T-cell (primary cell): ENCODE data around the gene SPATA31D3. TPM values are rescaled to one million over a fixed set of nuclear protein-coding genes. Genes with fewer than 3 reads are reported as not detected.

Source experiments
- ATAC-seq, 4 experiments: fragments of 200-7000 bp in 3 of 4; fragments of 150-1000 bp in 1 of 4; cut with Tn5 transposase; replicated peaks in 1 of 4; 1 replicate in 3 of 4; 2 replicates in 1 of 4; pipeline ENCODE4 v1.10.0; 2021; ENCODE audit warnings: moderate library complexity in 3 of 4, mild to moderate bottlenecking in 2 of 4, moderate number of reproducible peaks in 1 of 4
- CTCF ChIA-PET, 2 donors: fragments of 300-600 bp; sonication (Branson Sonifier 250); formaldehyde crosslinking; loops; one replicate each; lab custom pipeline; 2022; ENCODE audit warnings: antibody characterized with exemption in 2 of 2; lab: Charles Lee
- POLR2A ChIA-PET, 2 donors: fragments of 300-600 bp; sonication (Branson Sonifier 250); formaldehyde crosslinking; loops; one replicate each; lab custom pipeline; 2022; ENCODE audit warnings: antibody characterized with exemption in 2 of 2; lab: Charles Lee
- DNase-seq, 35 experiments: peaks; one replicate each; pipeline versions ENCODE4 v3.0.0 to v3.0.0-alpha.2; 2013 to 2023
- H3K27ac ChIP-seq: one replicate; pipeline ENCODE4 v1.5.1; 2013; ENCODE audit warnings: low read length
- H3K27me3 ChIP-seq, 2 experiments: replicated peaks in 1 of 2; 1 replicate in 1 of 2; 2 replicates in 1 of 2; pipeline versions ENCODE4 v1.6.1 to v1.7.0; 2013; ENCODE audit warnings: low read length in 1 of 2, mixed read lengths in 1 of 2; ENCODE audit not compliant: control insufficient read depth in 2 of 2, insufficient read depth in 2 of 2; ENCODE audit errors: extremely low read depth in 1 of 2
- H3K36me3 ChIP-seq, 2 donors: 1 replicate in 1 of 2; 2 replicates in 1 of 2; pipeline versions ENCODE4 v1.6.1 to v1.7.0; 2013; ENCODE audit warnings: low read length in 1 of 2; ENCODE audit not compliant: control insufficient read depth in 2 of 2, insufficient read depth in 1 of 2; ENCODE audit errors: extremely low read depth in 1 of 2
- H3K4me1 ChIP-seq, 2 experiments: 1 replicate in 1 of 2; 2 replicates in 1 of 2; pipeline versions ENCODE4 v1.6.1 to v1.7.0; 2013; ENCODE audit warnings: low read length in 2 of 2, mixed read lengths in 1 of 2; ENCODE audit not compliant: insufficient read depth in 2 of 2, control insufficient read depth in 1 of 2; ENCODE audit errors: extremely low read depth in 1 of 2
- H3K4me3 ChIP-seq, 2 donors: 1 replicate in 1 of 2; 2 replicates in 1 of 2; pipeline versions ENCODE4 v1.5.1 to v1.7.0; 2013; ENCODE audit warnings: mild to moderate bottlenecking in 2 of 2, low read length in 1 of 2, moderate library complexity in 1 of 2; ENCODE audit not compliant: control insufficient read depth in 1 of 2; ENCODE audit errors: extremely low read depth in 1 of 2
- H3K9me3 ChIP-seq: 2 replicates; pipeline ENCODE4 v1.7.0; 2013
- H3K27ac Mint-ChIP-seq, 2 donors: one replicate each; pipeline ENCODE4 v1.8.0; 2020 to 2021; ENCODE audit warnings: mild to moderate bottlenecking in 2 of 2, mixed read lengths in 2 of 2
- H3K27me3 Mint-ChIP-seq, 2 donors: one replicate each; pipeline ENCODE4 v1.8.0; 2021 to 2022; ENCODE audit warnings: mixed read lengths in 2 of 2
- H3K36me3 Mint-ChIP-seq: one replicate; pipeline ENCODE4 v1.8.0; 2021; ENCODE audit warnings: mixed read lengths
- H3K4me1 Mint-ChIP-seq, 3 donors: one replicate each; pipeline ENCODE4 v1.8.0; 2020 to 2022; ENCODE audit warnings: mixed read lengths in 3 of 3, mild to moderate bottlenecking in 1 of 3
- H3K4me3 Mint-ChIP-seq, 3 donors: one replicate each; pipeline ENCODE4 v1.8.0; 2020 to 2022; ENCODE audit warnings: mild to moderate bottlenecking in 3 of 3, mixed read lengths in 3 of 3, moderate library complexity in 3 of 3
- H3K9me3 Mint-ChIP-seq, 3 donors: one replicate each; pipeline ENCODE4 v1.8.0; 2020 to 2022; ENCODE audit warnings: mixed read lengths in 3 of 3
- WGBS: methylation state at CpG from one replicate; pipeline ENCODE4 v1.1.5; 2013; ENCODE audit warnings: missing lambda C conversion rate; ENCODE audit not compliant: insufficient coverage; 5-methylcytosine and 5-hydroxymethylcytosine counted together
- total RNA-seq, 35 experiments: library from RNA in 6 of 35; stranded (reverse) in 6 of 35; fragments of 120-200 nt in 1 of 35; gene quantifications; one replicate each; pipeline versions ENCODE4 v1.2.1 to v1.2.4 and lab custom pipeline; 2013 to 2026

The SPATA31D3 gene
- total RNA-seq, 5 donors from 2014 or later (not counting 1 experiment from before 2014, with no cell fraction given) = not detected

- no peak overlapping the region for H3K4me3 Mint-ChIP-seq
- Histone ChIP-seq H3K9me3 (no peaks in the 10 kb centered on the region), H3K4me3 (no peak overlapping the region), H3K4me1 (no peaks in the 10 kb centered on the region), H3K27ac (no peak overlapping the region), H3K27me3 (no peaks in the 10 kb centered on the region), H3K36me3 (no peaks in the 10 kb centered on the region)
- H3K27ac Mint-ChIP-seq = no peak overlapping the region
- H3K36me3 Mint-ChIP-seq = no peaks in the 10 kb centered on the region
- DNase-seq (no peak), ATAC-seq (no peak)
- POLR2A ChIA-PET = no interaction called here
- CTCF ChIA-PET = no interaction called here
- no peaks in the 10 kb centered on the region for H3K4me1 Mint-ChIP-seq
- peaks cover 0 to 6% of the 10 kb centered on the region in 2 donors for H3K27me3 Mint-ChIP-seq
- H3K9me3 Mint-ChIP-seq = peaks cover 3 to 12% (median 7%) of the 10 kb centered on the region in 3 donors
Observed at GRCh38 chr9:81969971-81970370, 26.7 kb downstream of the SPATA31D3 start.

GRCh38 chr9:81971727-81972126 lies 28.4 kb downstream of the SPATA31D3 start:
- H3K27me3 Mint-ChIP-seq = peaks cover 0 to 6% of the 10 kb centered on the region in 2 donors
- ATAC-seq (no peak), DNase-seq (no peak)
- POLR2A ChIA-PET = no interaction called here
- Histone ChIP-seq H3K36me3 (no peaks in the 10 kb centered on the region), H3K4me3 (no peak overlapping the region), H3K27ac (no peak overlapping the region), H3K4me1 (no peaks in the 10 kb centered on the region), H3K27me3 (no peaks in the 10 kb centered on the region), H3K9me3 (no peaks in the 10 kb centered on the region)
- no peaks in the 10 kb centered on the region for H3K36me3 Mint-ChIP-seq
- no peak overlapping the region for H3K4me3 Mint-ChIP-seq
- H3K27ac Mint-ChIP-seq = no peak overlapping the region
- peaks cover 3 to 12% (median 11%) of the 10 kb centered on the region in 3 donors for H3K9me3 Mint-ChIP-seq
- no peaks in the 10 kb centered on the region for H3K4me1 Mint-ChIP-seq
- CTCF ChIA-PET = no interaction called here

- Mint-ChIP-seq H3K9me3 (peaks cover 3 to 11% (median 11%) of the 10 kb centered on the region in 3 donors), H3K4me3 (no peak overlapping the region), H3K36me3 (no peaks in the 10 kb centered on the region), H3K4me1 (no peaks in the 10 kb centered on the region), H3K27me3 (no peaks in the 10 kb centered on the region), H3K27ac (no peak overlapping the region)
- DNase-seq = no peak
- Histone ChIP-seq H3K4me3 (no peak overlapping the region), H3K27ac (no peak overlapping the region), H3K4me1 (no peaks in the 10 kb centered on the region), H3K9me3 (no peaks in the 10 kb centered on the region), H3K27me3 (no peaks in the 10 kb centered on the region), H3K36me3 (no peaks in the 10 kb centered on the region)
- no CpG with 5 or more reads among the region's 5 CpGs for WGBS
- ChIA-PET POLR2A (no interaction called here), CTCF (no interaction called here)
- no peak for ATAC-seq
Observed at GRCh38 chr9:81974764-81975163, 31.5 kb downstream of the SPATA31D3 start.

GRCh38 chr9:81976351-81976750 lies 33.1 kb downstream of the SPATA31D3 start:
- Mint-ChIP-seq H3K27ac (no peak overlapping the region), H3K36me3 (no peaks in the 10 kb centered on the region), H3K27me3 (no peaks in the 10 kb centered on the region), H3K9me3 (peaks cover 3 to 15% (median 11%) of the 10 kb centered on the region in 3 donors), H3K4me1 (no peaks in the 10 kb centered on the region), H3K4me3 (no peak overlapping the region)
- Histone ChIP-seq H3K27me3 (no peaks in the 10 kb centered on the region), H3K36me3 (no peaks in the 10 kb centered on the region), H3K4me1 (no peaks in the 10 kb centered on the region), H3K9me3 (no peaks in the 10 kb centered on the region), H3K27ac (no peak overlapping the region), H3K4me3 (no peak overlapping the region)
- CTCF ChIA-PET = no interaction called here
- ATAC-seq (no peak), DNase-seq (no peak)
- WGBS = 90% methylated on average over 8 of the region's 11 CpGs
- POLR2A ChIA-PET = no interaction called here

GRCh38 chr9:81979196-81979595 lies 35.9 kb downstream of the SPATA31D3 start:
- DNase-seq (no peak), ATAC-seq (no peak)
- Histone ChIP-seq H3K27ac (no peak overlapping the region), H3K9me3 (no peaks in the 10 kb centered on the region), H3K36me3 (no peaks in the 10 kb centered on the region), H3K27me3 (no peaks in the 10 kb centered on the region), H3K4me1 (no peaks in the 10 kb centered on the region), H3K4me3 (no peak overlapping the region)
- Mint-ChIP-seq H3K27ac (no peak overlapping the region), H3K36me3 (no peaks in the 10 kb centered on the region), H3K27me3 (no peaks in the 10 kb centered on the region), H3K9me3 (peaks cover 3 to 15% (median 11%) of the 10 kb centered on the region in 3 donors), H3K4me3 (no peak overlapping the region), H3K4me1 (no peaks in the 10 kb centered on the region)
- ChIA-PET CTCF (no interaction called here), POLR2A (no interaction called here)
- 100% methylated on average over 1 of the region's 2 CpGs for WGBS

- Histone ChIP-seq H3K27ac (no peak overlapping the region), H3K4me1 (no peaks in the 10 kb centered on the region), H3K4me3 (no peak overlapping the region), H3K27me3 (no peaks in the 10 kb centered on the region), H3K36me3 (no peaks in the 10 kb centered on the region), H3K9me3 (no peaks in the 10 kb centered on the region)
- Mint-ChIP-seq H3K4me3 (no peak overlapping the region), H3K27ac (no peak overlapping the region), H3K27me3 (no peaks in the 10 kb centered on the region), H3K36me3 (no peaks in the 10 kb centered on the region), H3K9me3 (peaks cover 3 to 20% (median 3%) of the 10 kb centered on the region in 3 donors), H3K4me1 (no peaks in the 10 kb centered on the region)
- ChIA-PET CTCF (no interaction called here), POLR2A (no interaction called here)
- ATAC-seq (no peak), DNase-seq (no peak)
Observed at GRCh38 chr9:81980568-81980967, 37.3 kb downstream of the SPATA31D3 start.

- H3K9me3 Mint-ChIP-seq = peaks cover 3 to 19% (median 7%) of the 10 kb centered on the region in 3 donors
- Histone ChIP-seq H3K27ac (no peak overlapping the region), H3K36me3 (no peaks in the 10 kb centered on the region), H3K4me3 (no peak overlapping the region), H3K9me3 (no peaks in the 10 kb centered on the region), H3K4me1 (no peaks in the 10 kb centered on the region), H3K27me3 (no peaks in the 10 kb centered on the region)
- H3K27ac Mint-ChIP-seq = no peak overlapping the region
- H3K27me3 Mint-ChIP-seq = no peaks in the 10 kb centered on the region
- POLR2A ChIA-PET = interaction anchor here in 1 of 2 donors (0.6 kb wide), 1 partner anchor 18 kb away, joined by 15 read pairs; no protein-coding TSS in a partner anchor
- CTCF ChIA-PET = no interaction called here
- 76% methylated on average over 2 of the region's 4 CpGs for WGBS
- no peaks in the 10 kb centered on the region for H3K4me1 Mint-ChIP-seq
- DNase-seq (no peak), ATAC-seq (no peak)
- no peaks in the 10 kb centered on the region for H3K36me3 Mint-ChIP-seq
- no peak overlapping the region for H3K4me3 Mint-ChIP-seq
Observed at GRCh38 chr9:81981883-81982282, 38.6 kb downstream of the SPATA31D3 start.
